ENCODE measurements around the gene TRABD. TPM values are rescaled to one million over a fixed set of nuclear protein-coding genes. Genes with fewer than 3 reads are reported as not detected.

The TRABD gene
- total and polyA plus RNA-seq, 3 donors from 2014 or later: 23.7 to 45.3 (median 38.7) TPM

DNA sequence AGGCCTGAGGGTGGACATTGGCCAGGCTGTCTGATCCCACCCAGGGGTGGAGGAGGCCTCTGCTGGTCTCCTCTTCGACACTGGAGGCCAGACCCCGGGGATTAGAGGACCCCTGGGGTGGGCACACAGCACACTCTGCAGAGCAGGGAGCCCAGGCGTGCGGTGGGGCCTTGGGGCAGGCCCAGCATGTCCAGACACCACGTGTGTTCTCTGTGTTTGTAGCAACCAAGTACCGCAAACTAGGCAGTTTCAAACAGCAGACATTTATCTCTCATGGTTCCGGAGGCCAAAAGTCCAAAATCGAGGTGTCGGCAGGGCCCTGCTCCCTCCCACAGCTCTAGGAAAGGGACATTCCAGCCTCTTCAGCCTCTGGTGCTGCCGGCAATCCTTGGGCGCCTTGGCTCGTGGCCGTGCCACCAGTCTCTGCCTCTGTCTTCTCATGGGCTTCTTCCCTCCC, 13.7 kb upstream of the TRABD start:
- Histone ChIP-seq H3K9me3 (no peaks in the 10 kb centered on the region), H3K4me3 (no peak overlapping the region), H3K4me1 (peaks cover 4% of the 10 kb centered on the region), H3K27ac (no peak overlapping the region), H3K36me3 (ENCODE audit: low read depth, missing control alignments) (no peaks in the 10 kb centered on the region), H3K27me3 (no peaks in the 10 kb centered on the region)
- no peak for DNase-seq
- intact Hi-C loops (cut with DNase I; ENCODE audit: low total_unique reads): no loop called here
- WGBS, 2 donors: 80 to 87% methylated on average over 11 to 13 of the region's 13 CpGs
- no peak for TF ChIP-seq POLR2A (IDR thresholded peaks at IDR 0.05)
- TF ChIP-seq, protein P1, sequence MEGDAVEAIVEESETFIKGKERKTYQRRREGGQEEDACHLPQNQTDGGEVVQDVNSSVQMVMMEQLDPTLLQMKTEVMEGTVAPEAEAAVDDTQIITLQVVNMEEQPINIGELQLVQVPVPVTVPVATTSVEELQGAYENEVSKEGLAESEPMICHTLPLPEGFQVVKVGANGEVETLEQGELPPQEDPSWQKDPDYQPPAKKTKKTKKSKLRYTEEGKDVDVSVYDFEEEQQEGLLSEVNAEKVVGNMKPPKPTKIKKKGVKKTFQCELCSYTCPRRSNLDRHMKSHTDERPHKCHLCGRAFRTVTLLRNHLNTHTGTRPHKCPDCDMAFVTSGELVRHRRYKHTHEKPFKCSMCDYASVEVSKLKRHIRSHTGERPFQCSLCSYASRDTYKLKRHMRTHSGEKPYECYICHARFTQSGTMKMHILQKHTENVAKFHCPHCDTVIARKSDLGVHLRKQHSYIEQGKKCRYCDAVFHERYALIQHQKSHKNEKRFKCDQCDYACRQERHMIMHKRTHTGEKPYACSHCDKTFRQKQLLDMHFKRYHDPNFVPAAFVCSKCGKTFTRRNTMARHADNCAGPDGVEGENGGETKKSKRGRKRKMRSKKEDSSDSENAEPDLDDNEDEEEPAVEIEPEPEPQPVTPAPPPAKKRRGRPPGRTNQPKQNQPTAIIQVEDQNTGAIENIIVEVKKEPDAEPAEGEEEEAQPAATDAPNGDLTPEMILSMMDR (IDR thresholded peaks at IDR 0.05): no peak

DNA sequence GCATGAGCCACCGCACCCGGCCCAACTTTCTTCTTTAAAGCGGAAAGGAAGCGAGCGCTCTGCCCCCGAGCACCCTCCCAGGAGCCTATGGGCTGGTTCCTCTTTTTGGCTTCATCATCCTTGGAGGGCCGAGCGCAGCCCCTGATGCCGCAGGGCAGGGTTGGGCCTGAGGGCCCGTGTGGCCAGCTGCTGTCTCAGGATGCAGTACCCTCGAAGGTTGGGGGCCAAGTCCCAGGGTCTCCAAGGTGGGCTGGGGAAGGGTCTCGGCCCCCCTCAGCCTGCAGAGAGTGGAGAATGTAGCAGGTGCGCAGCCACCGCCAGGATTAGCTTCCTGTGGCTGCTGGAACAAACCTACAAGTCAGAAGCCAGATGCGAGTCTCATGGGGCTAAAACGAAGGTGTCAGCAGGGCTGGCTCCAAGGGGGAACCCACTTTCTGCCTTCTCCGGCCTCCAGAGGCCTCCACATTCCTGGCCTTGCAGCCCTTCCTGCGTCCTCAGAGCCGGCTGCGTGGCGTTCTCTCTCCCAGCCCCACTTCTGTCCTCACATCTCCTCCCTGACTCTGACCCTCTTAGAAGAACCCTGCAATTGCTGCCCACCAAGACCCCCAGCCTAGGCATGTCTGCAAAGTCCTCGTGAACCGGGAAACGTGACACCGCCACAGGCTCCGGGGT, 12.3 kb upstream of the TRABD start:
- H3K36me3 ChIP-seq (ENCODE audit: low read depth, missing control alignments): no peaks in the 10 kb centered on the region
- H3K4me1 ChIP-seq: peaks cover 4% of the 10 kb centered on the region
- no peaks in the 10 kb centered on the region for H3K27me3 ChIP-seq
- intact Hi-C loops (cut with DNase I; ENCODE audit: low total_unique reads): no loop called here
- TF ChIP-seq, protein P1 (IDR thresholded peaks at IDR 0.05): no peak
- TF ChIP-seq POLR2A (IDR thresholded peaks at IDR 0.05): no peak
- no peak overlapping the region for H3K27ac ChIP-seq
- DNase-seq: no peak
- no peaks in the 10 kb centered on the region for H3K9me3 ChIP-seq
- no peak overlapping the region for H3K4me3 ChIP-seq
- WGBS, 2 donors: 87 to 93% methylated on average over 22 to 26 of the region's 26 CpGs

DNA sequence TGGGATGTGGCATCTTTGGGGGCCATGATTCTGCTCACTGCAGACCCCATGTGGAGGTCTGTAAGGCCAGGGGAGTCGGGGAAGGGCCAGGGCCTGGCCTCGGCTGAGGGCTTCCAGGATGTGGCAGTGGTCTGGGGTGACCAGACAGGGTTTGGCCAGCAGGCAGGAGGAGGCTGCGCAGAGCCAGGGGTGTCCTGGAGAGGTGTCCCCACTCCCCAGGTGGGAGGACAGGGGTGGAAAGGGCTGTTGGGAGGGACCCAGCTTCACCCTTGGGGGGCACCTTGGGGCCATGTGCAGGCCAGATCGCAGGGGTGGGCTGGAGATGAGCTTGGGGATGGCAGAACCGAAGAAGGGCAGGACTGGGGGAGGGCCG, 11.7 kb upstream of the TRABD start:
- 88 to 89% methylated on average over 5 to 6 of the region's 6 CpGs for WGBS, 2 donors

DNA sequence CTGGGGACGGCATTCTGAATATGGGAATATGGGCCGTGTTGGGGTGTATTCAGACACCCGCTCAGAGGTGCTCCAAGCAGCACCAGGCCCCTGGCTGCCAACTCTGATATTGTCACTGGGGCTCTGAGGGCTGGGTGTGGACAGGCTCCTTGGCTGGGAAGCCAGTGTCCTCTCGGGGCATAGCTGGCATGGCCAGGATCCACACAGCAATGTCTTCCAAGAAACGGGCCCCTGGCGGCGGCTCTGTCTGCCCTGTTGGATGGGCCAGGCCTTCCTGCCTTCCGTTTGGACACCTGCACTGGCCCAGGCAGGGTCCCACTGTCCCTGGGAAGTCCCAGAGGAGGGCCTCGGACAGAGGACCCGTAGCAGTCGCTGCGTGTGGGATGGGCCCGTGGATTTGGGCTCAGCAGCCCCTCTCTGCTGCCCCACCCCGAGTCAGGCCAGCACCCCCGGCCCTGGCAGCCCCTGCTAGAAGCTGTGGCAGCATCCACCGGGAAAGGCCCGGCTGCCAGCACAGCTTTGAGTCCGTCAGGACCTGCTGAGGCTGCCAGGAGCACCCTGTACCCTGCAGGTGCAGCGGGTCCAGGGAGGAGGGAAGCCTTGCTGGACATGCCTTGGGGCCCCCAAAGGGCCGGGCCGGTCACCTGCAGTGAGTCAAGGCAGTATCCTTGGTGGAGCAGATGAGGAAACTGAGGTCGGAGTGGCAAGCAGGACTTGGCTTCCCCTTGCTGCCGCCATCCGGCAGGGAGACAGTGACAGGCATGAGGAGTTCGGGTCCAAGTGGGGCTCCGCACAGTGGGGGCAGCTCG, 11.1 kb upstream of the TRABD start:
- Histone ChIP-seq H3K4me3 (no peak overlapping the region), H3K27me3 (no peaks in the 10 kb centered on the region), H3K27ac (no peak overlapping the region), H3K9me3 (no peaks in the 10 kb centered on the region), H3K4me1 (no peaks in the 10 kb centered on the region), H3K36me3 (ENCODE audit: low read depth, missing control alignments) (no peaks in the 10 kb centered on the region)
- no peak for DNase-seq
- 88 to 94% methylated on average over 4 to 18 of the region's 27 CpGs for WGBS, 2 donors
- intact Hi-C loops (cut with DNase I; ENCODE audit: low total_unique reads): no loop called here
- TF ChIP-seq POLR2A (IDR thresholded peaks at IDR 0.05): no peak
- TF ChIP-seq, protein P1 (IDR thresholded peaks at IDR 0.05): no peak

More for the DNA sequence above, 11.7 kb upstream of the TRABD start:
- no peak for DNase-seq
- H3K4me1 ChIP-seq: peaks cover 4% of the 10 kb centered on the region
- intact Hi-C loops (cut with DNase I; ENCODE audit: low total_unique reads): no loop called here
- no peaks in the 10 kb centered on the region for H3K9me3 ChIP-seq
- no peak overlapping the region for H3K27ac ChIP-seq
- H3K27me3 ChIP-seq: no peaks in the 10 kb centered on the region
- TF ChIP-seq, protein P1 (IDR thresholded peaks at IDR 0.05): no peak
- no peak for TF ChIP-seq POLR2A (IDR thresholded peaks at IDR 0.05)
- no peak overlapping the region for H3K4me3 ChIP-seq
- H3K36me3 ChIP-seq (ENCODE audit: low read depth, missing control alignments): no peaks in the 10 kb centered on the region

All from testis (tissue), 3 donors.